Aorta (tissue), 5 donors: ENCODE results near the gene LGALS7B. TPM values are rescaled to one million over a fixed set of nuclear protein-coding genes. Genes with fewer than 3 reads are reported as not detected.
"Not testable (repeated sequence)": the region's sequence is repeated elsewhere in the genome, so short reads cannot be mapped to it uniquely, and the experiment has no call there.

Experiments
- ATAC-seq: fragments of 200-7000 bp; cut with Tn5 transposase; one replicate; pipeline ENCODE4 v1.9.1; 2022; ENCODE audit warnings: moderate library complexity; ENCODE audit not compliant: low FRiP score
- DNase-seq, 2 donors: peaks; one replicate each; pipeline ENCODE4 v3.0.0-alpha.2; 2020
- H3K27ac ChIP-seq, 2 donors: one replicate each; pipeline ENCODE4 v1.5.1; 2013; ENCODE audit warnings: low read length in 2 of 2, mild to moderate bottlenecking in 2 of 2, moderate library complexity in 2 of 2, control low read depth in 1 of 2, inconsistent platforms in 1 of 2, low read depth in 1 of 2
- H3K27me3 ChIP-seq, 2 donors: one replicate each; pipeline ENCODE4 v1.6.1; 2013; ENCODE audit warnings: control low read depth in 1 of 2, low read length in 1 of 2, mild to moderate bottlenecking in 1 of 2, moderate library complexity in 1 of 2; ENCODE audit not compliant: insufficient read depth in 2 of 2, control insufficient read depth in 1 of 2
- H3K36me3 ChIP-seq, 2 donors: one replicate each; pipeline ENCODE4 v1.6.1; 2013; ENCODE audit warnings: control low read depth in 1 of 2, low read length in 1 of 2, mild to moderate bottlenecking in 1 of 2; ENCODE audit not compliant: insufficient read depth in 2 of 2, control insufficient read depth in 1 of 2
- H3K4me1 ChIP-seq, 2 donors: one replicate each; pipeline ENCODE4 v1.6.1; 2013; ENCODE audit warnings: low read length in 2 of 2, control low read depth in 1 of 2, mild to moderate bottlenecking in 1 of 2, moderate library complexity in 1 of 2; ENCODE audit not compliant: insufficient read depth in 2 of 2, control insufficient read depth in 1 of 2
- H3K4me3 ChIP-seq, 2 donors: one replicate each; pipeline ENCODE4 v1.5.1; 2013; ENCODE audit warnings: low read length in 2 of 2, control low read depth in 1 of 2, mild to moderate bottlenecking in 1 of 2
- H3K9me3 ChIP-seq: one replicate; pipeline ENCODE4 v1.6.1; 2013; ENCODE audit warnings: mild to moderate bottlenecking, low read length; ENCODE audit not compliant: control insufficient read depth
- WGBS, 2 donors: extraction: QIAGEN DNeasy Blood & Tissue Kit; methylation state at CpG; one replicate each; pipeline ENCODE4 v1.1.7; 2013; 5-methylcytosine and 5-hydroxymethylcytosine counted together
- intact Hi-C, 2 donors: fragments of 100-400 bp; cut with DNase I; formaldehyde crosslinking; loops; one replicate each; pipeline versions ENCODE4 v1.14.2 to v1.15.0; 2022
- polyA plus RNA-seq, 2 donors: library from polyadenylated mRNA; stranded (reverse); fragments of 200-250 nt; gene quantifications; one replicate each; pipeline ENCODE4 v1.2.3, GENCODE V29; 2013
- total RNA-seq, 2 donors: library from RNA; stranded (reverse); fragmentation: NEBNext Ultra II Directional; extraction: Animal tissue kit (Norgen Biotek cat#: 25700); gene quantifications; one replicate each; pipeline ENCODE4 v1.2.1, GENCODE V29; 2021
- donor health status: healthy with polysubstance abuse.
- donor health status: Bipolar disorder and iron deficiency.
- donor health status: DM: no; HTN: no; CAD: no.
- donor health status: DM: no; HTN: no; CAD: no.
- donor health status: DM: yes; HTN: yes; CAD: no.

LGALS7B gene
- total and polyA plus RNA-seq, 4 donors = not detected

- no peak for ATAC-seq
- H3K27ac ChIP-seq = no peak overlapping the region
- no peaks in the 10 kb centered on the region for H3K36me3 ChIP-seq
- intact Hi-C loops = no loop called here
- peak in 1 of 2 donors; percentile 39 for DNase-seq
- 59 to 66% methylated on average over 7 of the region's 7 CpGs for WGBS, 2 donors
- H3K4me1 ChIP-seq = no peaks in the 10 kb centered on the region
- H3K4me3 ChIP-seq = no peak overlapping the region
- peaks cover 0 to 2% of the 10 kb centered on the region in 2 donors for H3K27me3 ChIP-seq
- no peaks in the 10 kb centered on the region for H3K9me3 ChIP-seq
Observed at GRCh38 chr19:38778733-38779132, 10.3 kb upstream of the LGALS7B start.

GRCh38 chr19:38780443-38780842, 8.6 kb upstream of the LGALS7B start:
- Histone ChIP-seq H3K4me1 (no peaks in the 10 kb centered on the region), H3K27ac (no peak overlapping the region), H3K36me3 (no peaks in the 10 kb centered on the region), H3K9me3 (no peaks in the 10 kb centered on the region), H3K4me3 (no peak overlapping the region), H3K27me3 (peaks cover 0 to 2% of the 10 kb centered on the region in 2 donors)
- no peak for ATAC-seq
- intact Hi-C loops = no loop called here
- 86 to 87% methylated on average over 7 of the region's 7 CpGs for WGBS, 2 donors
- peak in 1 of 2 donors; percentile 41 for DNase-seq

GRCh38 chr19:38781058-38781457, 7.9 kb upstream of the LGALS7B start:
- intact Hi-C loops = no loop called here
- no peak for ATAC-seq

GRCh38 chr19:38782212-38782611, 6.8 kb upstream of the LGALS7B start:
- not testable (repeated sequence) for ATAC-seq, H3K4me3 ChIP-seq

More at GRCh38 chr19:38781058-38781457, 7.9 kb upstream of the LGALS7B start:
- 75 to 80% methylated on average over 7 of the region's 7 CpGs for WGBS, 2 donors
- Histone ChIP-seq H3K4me3 (no peak overlapping the region), H3K4me1 (no peaks in the 10 kb centered on the region), H3K27ac (no peak overlapping the region), H3K36me3 (no peaks in the 10 kb centered on the region), H3K27me3 (peaks cover 0 to 2% of the 10 kb centered on the region in 2 donors), H3K9me3 (no peaks in the 10 kb centered on the region)
- DNase-seq = peak in 1 of 2 donors; percentile 13

GRCh38 chr19:38784224-38784623, 4.8 kb upstream of the LGALS7B start:
- intact Hi-C loops = no loop called here
- H3K36me3 ChIP-seq = no peaks in the 10 kb centered on the region
- H3K4me1 ChIP-seq = no peaks in the 10 kb centered on the region
- H3K27me3 ChIP-seq = peaks cover 0 to 2% of the 10 kb centered on the region in 2 donors
- DNase-seq (peak in 1 of 2 donors; percentile 4), ATAC-seq (no peak)
- 55 to 64% methylated on average over 3 of the region's 3 CpGs for WGBS, 2 donors
- no peak overlapping the region for H3K27ac ChIP-seq
- no peaks in the 10 kb centered on the region for H3K9me3 ChIP-seq
- no peak overlapping the region for H3K4me3 ChIP-seq

More at GRCh38 chr19:38782212-38782611, 6.8 kb upstream of the LGALS7B start:
- H3K27ac ChIP-seq, H3K27me3 ChIP-seq, H3K36me3 ChIP-seq, intact Hi-C loops, H3K9me3 ChIP-seq, H3K4me1 ChIP-seq: not testable (repeated sequence)
- 80 to 86% methylated on average over 13 of the region's 13 CpGs for WGBS, 2 donors
- peak in 1 of 2 donors; percentile 3 for DNase-seq

DNA sequence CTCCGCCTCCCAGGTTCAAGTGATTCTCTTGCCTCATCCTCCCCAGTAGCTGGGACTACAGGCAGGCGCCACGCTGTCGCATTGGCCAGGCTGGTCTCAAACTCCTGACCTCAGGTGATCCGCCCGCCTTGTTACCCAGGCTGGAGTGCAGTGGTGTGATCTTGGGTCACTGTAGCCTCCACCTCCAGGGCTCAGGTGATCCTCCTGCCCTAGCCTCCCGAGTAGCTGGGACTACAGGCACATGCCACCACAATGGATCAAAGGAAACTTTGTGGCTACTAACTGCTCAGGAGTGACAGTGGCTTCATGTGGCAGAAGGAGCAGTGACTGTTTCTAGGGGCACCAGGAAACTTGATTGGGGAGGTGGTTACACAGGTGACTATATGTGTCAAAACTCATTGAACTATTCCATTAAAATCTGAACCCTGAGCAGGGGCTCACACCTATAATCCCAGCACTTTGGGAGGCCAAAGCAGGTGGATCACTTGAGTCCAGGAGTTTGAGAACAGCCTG, 3.8 kb upstream of the LGALS7B start:
- ATAC-seq (no peak), DNase-seq (peak; percentile 22 to 27)
- Histone ChIP-seq H3K27ac (no peak overlapping the region), H3K9me3 (no peaks in the 10 kb centered on the region), H3K36me3 (no peaks in the 10 kb centered on the region), H3K4me1 (no peaks in the 10 kb centered on the region), H3K4me3 (no peak overlapping the region), H3K27me3 (peaks cover 0 to 2% of the 10 kb centered on the region in 2 donors)
- WGBS, 2 donors = 96 to 97% methylated on average over 7 of the region's 7 CpGs
- intact Hi-C loops = no loop called here

- H3K4me3 ChIP-seq, H3K4me1 ChIP-seq, intact Hi-C loops, H3K27ac ChIP-seq, H3K9me3 ChIP-seq, ATAC-seq, H3K36me3 ChIP-seq, H3K27me3 ChIP-seq: not testable (repeated sequence)
- peak in 1 of 2 donors; percentile 14 for DNase-seq
- WGBS, 2 donors = 89 to 94% methylated on average over 2 to 3 of the region's 3 CpGs
Observed at GRCh38 chr19:38786061-38786460, 2.9 kb upstream of the LGALS7B start.

DNA sequence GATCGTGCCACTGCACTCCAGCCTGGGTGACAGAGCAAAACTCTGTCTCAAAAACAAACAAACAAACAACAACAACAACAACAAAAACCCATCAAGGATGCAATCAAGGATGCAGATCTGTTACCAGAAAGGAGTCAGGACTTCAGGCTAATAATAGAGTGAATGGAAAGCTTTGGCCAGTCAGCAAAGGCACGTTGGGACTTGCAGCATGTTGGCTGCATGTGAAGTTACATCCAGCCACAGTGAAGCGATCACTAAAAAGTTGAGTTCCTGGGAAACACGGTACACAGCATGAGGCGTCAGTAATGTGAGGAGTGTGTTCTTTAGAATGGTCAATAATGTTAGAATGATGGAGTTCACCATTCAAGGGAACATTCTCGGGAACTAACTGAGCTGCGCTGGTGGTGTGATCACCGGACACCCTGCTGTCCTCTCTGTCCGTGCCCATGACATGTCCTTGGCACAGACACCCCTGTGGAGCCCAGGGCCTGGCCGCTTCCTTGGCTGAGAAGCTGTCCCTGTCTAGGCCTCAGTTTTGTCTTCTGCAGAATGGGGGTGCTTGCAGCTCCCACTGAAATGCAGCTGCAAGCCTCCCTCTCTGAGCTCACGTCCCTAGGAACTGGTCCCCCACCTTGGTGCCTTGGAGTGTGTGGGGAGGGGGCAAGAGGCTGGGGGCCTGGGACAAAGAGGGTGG, 2.3 kb upstream of the LGALS7B start:
- Histone ChIP-seq H3K36me3 (no peaks in the 10 kb centered on the region), H3K4me1 (no peaks in the 10 kb centered on the region), H3K27ac (no peak overlapping the region), H3K4me3 (no peak overlapping the region), H3K9me3 (no peaks in the 10 kb centered on the region), H3K27me3 (no peaks in the 10 kb centered on the region)
- 71 to 74% methylated on average over 11 of the region's 11 CpGs for WGBS, 2 donors
- intact Hi-C loops = no loop called here
- no peak for ATAC-seq
- peak; percentile 1 to 25 for DNase-seq
